Dendritic cell treated with granulocyte-macrophage colony-stimulating factor and Interleukin-4, amounts not matched to agents 40 ng/mL and 50 ng/mL, for 4 days (primary cell): ENCODE results near the gene SPANXC.
"Not testable (repeated sequence)": the region's sequence is repeated elsewhere in the genome, so short reads cannot be mapped to it uniquely, and the experiment has no call there.

Source experiments
- H3K27ac Mint-ChIP-seq: one replicate; pipeline ENCODE4 v1.8.0; 2022; ENCODE audit warnings: mild to moderate bottlenecking, mixed read lengths
- H3K27me3 Mint-ChIP-seq: one replicate; pipeline ENCODE4 v1.8.0; 2022; ENCODE audit warnings: mild to moderate bottlenecking, mixed read lengths
- H3K36me3 Mint-ChIP-seq: one replicate; pipeline ENCODE4 v1.8.0; 2022; ENCODE audit warnings: low read depth, mixed read lengths
- H3K4me1 Mint-ChIP-seq: one replicate; pipeline ENCODE4 v1.8.0; 2022; ENCODE audit warnings: low read depth, mixed read lengths
- H3K4me3 Mint-ChIP-seq: one replicate; pipeline ENCODE4 v1.8.0; 2022; ENCODE audit warnings: mild to moderate bottlenecking, moderate library complexity, mixed read lengths
- H3K9me3 Mint-ChIP-seq: one replicate; pipeline ENCODE4 v1.8.0; 2022; ENCODE audit warnings: mixed read lengths
- intact Hi-C: fragments of 100-400 bp; cut with micrococcal nuclease; formaldehyde crosslinking; loops from one replicate; pipeline ENCODE4 v1.15.0; 2022

SPANXC gene, protein sequence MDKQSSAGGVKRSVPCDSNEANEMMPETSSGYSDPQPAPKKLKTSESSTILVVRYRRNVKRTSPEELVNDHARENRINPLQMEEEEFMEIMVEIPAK

DNA sequence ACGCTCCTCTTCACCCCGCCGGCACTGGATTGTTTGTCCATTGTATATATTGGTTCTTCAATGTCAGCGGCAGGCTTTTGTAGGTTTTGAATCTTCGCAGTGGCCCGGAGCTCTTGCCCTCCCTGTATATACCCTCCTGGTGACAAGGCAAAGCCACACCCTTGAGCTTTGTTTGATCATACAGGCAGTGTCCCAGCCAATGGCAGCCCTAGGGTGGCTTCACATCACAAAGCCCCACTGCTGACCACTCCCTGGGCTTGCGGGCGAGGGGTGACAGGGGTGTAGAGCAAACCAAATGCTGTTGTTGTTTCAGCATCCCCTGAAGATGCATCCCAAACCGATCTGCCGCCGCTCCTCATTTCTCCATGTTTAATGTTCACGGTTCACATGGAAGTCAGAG, at the start of gene SPANXC:
Gene SPANXC, minus strand, starts transcription at position 101 of the 400 bp plus-strand sequence. Its CDS starts 60 bp downstream, at position 41.
- H3K36me3 Mint-ChIP-seq, H3K9me3 Mint-ChIP-seq, H3K27me3 Mint-ChIP-seq, H3K4me3 Mint-ChIP-seq, intact Hi-C loops, H3K4me1 Mint-ChIP-seq, H3K27ac Mint-ChIP-seq: not testable (repeated sequence)

DNA sequence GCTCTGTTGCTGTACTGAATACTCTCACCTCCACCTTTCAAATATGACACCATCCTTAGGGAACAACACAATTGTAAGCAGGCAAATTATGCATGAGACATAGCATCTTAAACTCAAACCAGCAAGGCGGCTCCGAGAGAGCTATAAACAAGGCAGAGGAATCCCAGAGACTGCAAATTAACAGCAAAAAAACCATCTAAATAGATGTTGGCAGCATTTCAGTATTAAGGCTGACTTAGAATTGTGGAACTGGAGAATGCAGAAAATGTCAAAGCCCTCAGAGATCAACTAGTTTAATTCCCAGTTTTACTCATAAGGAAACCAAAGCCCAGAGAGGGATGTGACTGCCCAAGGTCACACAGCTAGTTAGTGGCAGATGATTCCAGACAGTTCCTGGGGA, 37.2 kb upstream of the SPANXC start:
- H3K36me3 Mint-ChIP-seq, result no peaks in the 10 kb centered on the region
- H3K4me3 Mint-ChIP-seq, result no peak overlapping the region
- no peaks in the 10 kb centered on the region for H3K4me1 Mint-ChIP-seq
- H3K27ac Mint-ChIP-seq, result no peak overlapping the region
- no peaks in the 10 kb centered on the region for H3K27me3 Mint-ChIP-seq
- intact Hi-C loops, result no loop called here
- no peaks in the 10 kb centered on the region for H3K9me3 Mint-ChIP-seq

DNA sequence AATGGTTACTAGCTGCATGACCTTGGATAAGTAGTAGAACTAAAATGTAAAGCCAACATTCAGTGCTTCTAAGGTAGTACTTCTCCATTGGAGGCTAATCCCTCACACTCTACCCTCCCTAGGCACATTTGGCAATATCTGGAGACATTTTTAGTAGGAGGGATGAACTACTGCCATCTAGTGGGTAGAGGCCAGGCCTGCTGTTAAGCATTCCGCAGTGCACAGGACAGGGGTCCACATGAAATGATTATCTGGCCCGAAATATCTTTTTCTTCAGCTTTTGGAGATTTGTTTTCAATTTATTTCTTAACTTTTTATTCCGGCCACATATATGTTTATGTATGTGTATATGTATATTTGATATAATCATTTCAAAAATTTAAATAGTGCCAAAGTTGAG, 36.0 kb upstream of the SPANXC start:
- Mint-ChIP-seq H3K27me3 (no peaks in the 10 kb centered on the region), H3K27ac (no peak overlapping the region), H3K4me1 (no peaks in the 10 kb centered on the region), H3K9me3 (no peaks in the 10 kb centered on the region), H3K36me3 (no peaks in the 10 kb centered on the region), H3K4me3 (no peak overlapping the region)
- intact Hi-C loops, result no loop called here

DNA sequence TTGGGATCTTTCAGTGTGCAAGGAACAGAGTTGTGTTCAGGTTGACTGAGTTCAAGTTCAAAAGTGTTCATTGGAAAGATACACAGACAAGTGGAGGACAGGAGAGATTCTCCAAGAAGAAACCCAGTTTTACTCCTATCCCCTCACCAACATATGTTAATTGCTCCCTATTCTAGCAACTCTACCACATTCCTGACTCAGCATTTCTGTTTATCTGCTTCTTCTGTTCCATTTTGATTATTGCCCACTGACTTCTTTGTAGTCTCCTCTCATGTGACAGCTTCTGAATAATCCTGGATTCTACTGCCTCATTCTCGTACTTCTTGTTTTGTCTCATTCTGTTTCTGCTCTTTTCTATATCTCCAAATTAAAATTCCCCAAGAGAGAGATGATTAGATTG, 15.8 kb upstream of the SPANXC start:
- Mint-ChIP-seq H3K9me3 (peaks cover 14% of the 10 kb centered on the region), H3K27me3 (no peaks in the 10 kb centered on the region), H3K4me1 (no peaks in the 10 kb centered on the region), H3K4me3 (no peak overlapping the region), H3K27ac (no peak overlapping the region), H3K36me3 (no peaks in the 10 kb centered on the region)
- intact Hi-C loops, result no loop called here

DNA sequence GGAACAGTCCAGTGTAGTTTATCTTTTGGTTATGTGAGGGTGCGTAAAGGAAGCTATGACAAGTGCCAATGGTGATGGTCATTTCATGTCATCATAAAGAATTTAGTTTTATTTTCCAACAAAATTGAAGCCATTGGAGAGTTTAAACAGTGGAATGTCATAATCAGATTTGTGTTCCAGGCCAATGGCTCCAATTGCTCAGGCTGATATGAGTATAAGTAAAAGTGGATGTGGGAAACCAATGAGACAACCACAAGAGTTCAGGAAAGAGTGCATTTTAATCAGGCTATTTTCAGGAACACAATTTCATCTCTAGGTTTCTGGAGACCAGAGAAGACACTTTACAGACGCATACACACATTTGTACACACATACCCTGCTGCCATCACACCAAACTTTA, 20.7 kb downstream of the SPANXC start:
- Mint-ChIP-seq H3K27me3 (no peaks in the 10 kb centered on the region), H3K9me3 (no peaks in the 10 kb centered on the region), H3K36me3 (no peaks in the 10 kb centered on the region), H3K4me3 (no peak overlapping the region), H3K4me1 (no peaks in the 10 kb centered on the region), H3K27ac (no peak overlapping the region)
- intact Hi-C loops, result no loop called here

GRCh38 chrX:141220342-141221008, 21.8 kb downstream of the SPANXC start:
- Mint-ChIP-seq H3K27me3 (no peaks in the 10 kb centered on the region), H3K4me3 (no peak overlapping the region), H3K27ac (no peak overlapping the region), H3K36me3 (no peaks in the 10 kb centered on the region), H3K4me1 (no peaks in the 10 kb centered on the region), H3K9me3 (no peaks in the 10 kb centered on the region)
- intact Hi-C loops, result no loop called here

GRCh38 chrX:141214196-141214595, 28.1 kb downstream of the SPANXC start:
- no peak overlapping the region for H3K27ac Mint-ChIP-seq
- H3K9me3 Mint-ChIP-seq, result peaks cover 6% of the 10 kb centered on the region
- no peak overlapping the region for H3K4me3 Mint-ChIP-seq
- H3K4me1 Mint-ChIP-seq, result no peaks in the 10 kb centered on the region
- H3K36me3 Mint-ChIP-seq, result no peaks in the 10 kb centered on the region
- intact Hi-C loops, result no loop called here
- H3K27me3 Mint-ChIP-seq, result no peaks in the 10 kb centered on the region

DNA sequence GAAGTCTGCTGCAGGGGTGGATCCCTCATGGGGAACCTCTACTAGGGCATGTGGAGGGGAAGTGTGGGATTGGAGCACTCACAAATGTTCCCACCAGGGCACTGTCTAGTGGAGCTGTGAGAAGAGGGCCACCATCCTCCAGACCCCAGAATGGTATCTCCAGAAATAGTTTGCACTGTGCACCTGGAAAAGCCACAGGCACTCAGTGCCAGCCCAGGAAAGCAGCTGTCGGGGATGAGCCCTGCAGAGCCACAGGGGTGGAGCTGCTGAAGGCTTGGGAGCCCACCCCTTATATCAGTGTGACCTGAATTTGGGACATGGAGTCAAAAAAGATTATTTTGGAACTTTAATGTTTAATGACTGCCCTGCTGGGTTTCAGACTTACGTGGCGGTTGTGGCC, 40.4 kb downstream of the SPANXC start:
- Mint-ChIP-seq H3K36me3 (no peaks in the 10 kb centered on the region), H3K9me3 (no peaks in the 10 kb centered on the region)

More for the DNA sequence above, 40.4 kb downstream of the SPANXC start:
- Mint-ChIP-seq H3K4me3 (no peak overlapping the region), H3K27ac (no peak overlapping the region), H3K4me1 (no peaks in the 10 kb centered on the region), H3K27me3 (no peaks in the 10 kb centered on the region)
- intact Hi-C loops, result no loop called here
